ENCODE measurements around the gene NXPH2.

GRCh38 chr2:138760676-138761075 is 19.5 kb downstream of the NXPH2 start:
- TF ChIP-seq CTCF (IDR thresholded peaks at IDR 0.05) (no peak), POLR2A (IDR thresholded peaks at IDR 0.05) (no peak)

All from heart left ventricle (tissue), 13 donors.